GM19324 (cell line): ENCODE results near the gene NPSR1.
"Not testable (repeated sequence)": the region's sequence is repeated elsewhere in the genome, so short reads cannot be mapped to it uniquely, and the experiment has no call there.

Experiments
- ATAC-seq: cut with Tn5 transposase; IDR thresholded peaks from one replicate; pipeline ENCODE4 v1.9.1; 2021; ENCODE audit warnings: mild to moderate bottlenecking, moderate library complexity; ENCODE audit not compliant: unreplicated experiment, low FRiP score

The NPSR1 gene

GRCh38 chr7:34831436-34831835 is 173.4 kb downstream of the NPSR1 start:
- no peak for ATAC-seq

- no peak for ATAC-seq
Measured at GRCh38 chr7:34832020-34832419, 174.0 kb downstream of the NPSR1 start.

GRCh38 chr7:34835901-34836600 is 178.0 kb downstream of the NPSR1 start:
- no peak for ATAC-seq

- no peak for ATAC-seq
Measured at GRCh38 chr7:34837316-34837715, 179.3 kb downstream of the NPSR1 start.

GRCh38 chr7:34837801-34838201 is 179.8 kb downstream of the NPSR1 start:
- no peak for ATAC-seq

GRCh38 chr7:34838329-34838728 is 180.3 kb downstream of the NPSR1 start:
- ATAC-seq = no peak

GRCh38 chr7:34839645-34840044 is 181.6 kb downstream of the NPSR1 start:
- ATAC-seq = no peak

GRCh38 chr7:34840176-34840785 is 182.3 kb downstream of the NPSR1 start:
- no peak for ATAC-seq

GRCh38 chr7:34841326-34841725 is 183.3 kb downstream of the NPSR1 start:
- ATAC-seq = no peak

GRCh38 chr7:34842782-34843181 is 184.8 kb downstream of the NPSR1 start:
- no peak for ATAC-seq

- no peak for ATAC-seq
Measured at GRCh38 chr7:34844406-34844805, 186.4 kb downstream of the NPSR1 start.

- no peak for ATAC-seq
Measured at GRCh38 chr7:34844936-34845665, 187.1 kb downstream of the NPSR1 start.

GRCh38 chr7:34845666-34846361 is 187.8 kb downstream of the NPSR1 start:
- no peak for ATAC-seq

- no peak for ATAC-seq
Measured at GRCh38 chr7:34846976-34847375, 189.0 kb downstream of the NPSR1 start.

- ATAC-seq = no peak
Measured at GRCh38 chr7:34848670-34849069, 190.7 kb downstream of the NPSR1 start.

GRCh38 chr7:34849163-34849960 is 191.3 kb downstream of the NPSR1 start:
- ATAC-seq = no peak

- ATAC-seq = no peak
Measured at GRCh38 chr7:34849986-34850385, 192.0 kb downstream of the NPSR1 start.

- no peak for ATAC-seq
Measured at GRCh38 chr7:34850681-34851080, 192.7 kb downstream of the NPSR1 start.

- no peak for ATAC-seq
Measured at GRCh38 chr7:34851431-34851830, 193.4 kb downstream of the NPSR1 start.

GRCh38 chr7:34858444-34858843 is 200.4 kb downstream of the NPSR1 start:
- not testable (repeated sequence) for ATAC-seq
